HEK293 (cell line): ENCODE results near the gene TGM5.

Source experiments
- BCL11A ChIP-seq: fragments of 450-650 bp; formaldehyde crosslinking; IDR thresholded peaks from 2 replicates; pipeline ENCODE4 v1.5.1; 2016; ENCODE audit warnings: low read depth, missing biosample characterization, missing genetic modification characterization
- EGR2 ChIP-seq: fragments of 450-650 bp; formaldehyde crosslinking; IDR thresholded peaks from 2 replicates; pipeline ENCODE4 v1.5.1; 2016; ENCODE audit warnings: low read depth, missing biosample characterization, missing genetic modification characterization
- GLIS1 ChIP-seq: fragments of 450-650 bp; formaldehyde crosslinking; IDR thresholded peaks from 2 replicates; pipeline ENCODE4 v1.5.1; 2016; ENCODE audit warnings: missing biosample characterization, missing genetic modification characterization
- MYNN ChIP-seq: fragments of 450-650 bp; formaldehyde crosslinking; IDR thresholded peaks from 2 replicates; pipeline ENCODE4 v1.5.1; 2016; ENCODE audit warnings: missing biosample characterization, missing genetic modification characterization, borderline replicate concordance
- YY1 ChIP-seq: fragments of 450-650 bp; formaldehyde crosslinking; IDR thresholded peaks from 2 replicates; pipeline ENCODE4 v1.5.1; 2018; ENCODE audit warnings: missing biosample characterization, missing genetic modification characterization
- ZFP41 ChIP-seq: fragments of 450-650 bp; formaldehyde crosslinking; IDR thresholded peaks from 2 replicates; pipeline ENCODE4 v1.5.1; 2016; ENCODE audit warnings: missing biosample characterization, missing genetic modification characterization, borderline replicate concordance
- ZNF274 ChIP-seq, 2 experiments: fragments of 200-500 bp in 1 of 2; fragments of 450-650 bp in 1 of 2; sonication (Bioruptor generic) in 1 of 2; formaldehyde crosslinking in 1 of 2; IDR thresholded peaks; 2 replicates each; pipeline versions ENCODE4 v1.5.1 to v1.6.1; 2014 to 2016; ENCODE audit warnings: borderline replicate concordance in 1 of 2, inconsistent platforms in 1 of 2, low read length in 1 of 2, missing biosample characterization in 1 of 2, missing genetic modification characterization in 1 of 2
- ZNF292 ChIP-seq: fragments of 450-650 bp; formaldehyde crosslinking; IDR thresholded peaks from 2 replicates; pipeline ENCODE4 v1.5.1; 2016; ENCODE audit warnings: low read depth, missing biosample characterization, missing genetic modification characterization, borderline replicate concordance
- ZNF335 ChIP-seq: fragments of 450-650 bp; formaldehyde crosslinking; conservative IDR thresholded peaks from 2 replicates; pipeline ENCODE4 v1.5.1; 2016; ENCODE audit warnings: missing biosample characterization, missing genetic modification characterization
- ZNF560 ChIP-seq: fragments of 450-650 bp; formaldehyde crosslinking; IDR thresholded peaks from 2 replicates; pipeline ENCODE4 v1.5.1; 2017; ENCODE audit warnings: missing biosample characterization, missing genetic modification characterization, borderline replicate concordance
- TF ChIP-seq, protein P1 (sequence below): fragments of 450-650 bp; formaldehyde crosslinking; IDR thresholded peaks from 2 replicates; pipeline ENCODE4 v1.5.1; 2016; ENCODE audit warnings: missing biosample characterization, missing genetic modification characterization
- TF ChIP-seq, protein P2 (sequence below): fragments of 450-650 bp; formaldehyde crosslinking; IDR thresholded peaks from 2 replicates; pipeline ENCODE4 v1.5.1; 2016; ENCODE audit warnings: missing biosample characterization, missing genetic modification characterization

DNA sequence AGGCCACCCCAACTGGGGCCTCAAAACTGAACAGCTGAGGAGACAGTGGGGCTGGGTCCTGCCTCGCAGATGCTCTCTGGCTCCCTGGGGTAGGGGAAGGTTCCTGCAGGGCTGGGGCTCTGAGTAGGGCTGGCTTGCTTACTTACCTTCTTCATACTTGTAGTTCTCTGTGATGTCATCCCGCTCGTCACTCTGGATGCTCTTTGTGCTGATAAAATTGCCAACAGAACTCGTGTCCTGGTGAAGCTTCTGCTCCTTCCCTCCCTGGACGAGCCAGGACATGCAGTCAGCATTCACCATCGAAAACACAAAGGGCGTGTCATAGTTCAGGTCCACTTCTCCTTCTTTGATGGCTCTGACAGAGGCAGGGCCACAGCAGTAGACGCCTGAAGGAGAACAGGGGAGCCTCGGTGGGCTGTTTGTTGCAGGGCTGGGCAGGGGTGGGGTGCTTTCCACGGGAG, 28.0 kb downstream of the TGM5 start:
- TF ChIP-seq, protein P1, sequence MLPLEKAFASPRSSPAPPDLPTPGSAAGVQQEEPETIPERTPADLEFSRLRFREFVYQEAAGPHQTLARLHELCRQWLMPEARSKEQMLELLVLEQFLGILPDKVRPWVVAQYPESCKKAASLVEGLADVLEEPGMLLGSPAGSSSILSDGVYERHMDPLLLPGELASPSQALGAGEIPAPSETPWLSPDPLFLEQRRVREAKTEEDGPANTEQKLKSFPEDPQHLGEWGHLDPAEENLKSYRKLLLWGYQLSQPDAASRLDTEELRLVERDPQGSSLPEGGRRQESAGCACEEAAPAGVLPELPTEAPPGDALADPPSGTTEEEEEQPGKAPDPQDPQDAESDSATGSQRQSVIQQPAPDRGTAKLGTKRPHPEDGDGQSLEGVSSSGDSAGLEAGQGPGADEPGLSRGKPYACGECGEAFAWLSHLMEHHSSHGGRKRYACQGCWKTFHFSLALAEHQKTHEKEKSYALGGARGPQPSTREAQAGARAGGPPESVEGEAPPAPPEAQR (tag by site-specific recombination), result no peak
- TF ChIP-seq ZNF274 (IDR thresholded peaks at IDR 0.05; ENCODE audit: low read length) (no peak), ZNF274 (tag by site-specific recombination; IDR thresholded peaks at IDR 0.05; ENCODE audit: borderline replicate concordance) (no peak), MYNN (tag by site-specific recombination) (no peak), ZFP41 (tag by site-specific recombination) (no peak), ZNF292 (tag by site-specific recombination) (no peak), BCL11A (no peak), EGR2 (tag by site-specific recombination) (no peak), ZNF335 (tag by site-specific recombination) (no peak), ZNF560 (tag by site-specific recombination) (no peak), YY1 (tag by site-specific recombination) (no peak), GLIS1 (tag by site-specific recombination) (no peak)
- TF ChIP-seq, protein P2, sequence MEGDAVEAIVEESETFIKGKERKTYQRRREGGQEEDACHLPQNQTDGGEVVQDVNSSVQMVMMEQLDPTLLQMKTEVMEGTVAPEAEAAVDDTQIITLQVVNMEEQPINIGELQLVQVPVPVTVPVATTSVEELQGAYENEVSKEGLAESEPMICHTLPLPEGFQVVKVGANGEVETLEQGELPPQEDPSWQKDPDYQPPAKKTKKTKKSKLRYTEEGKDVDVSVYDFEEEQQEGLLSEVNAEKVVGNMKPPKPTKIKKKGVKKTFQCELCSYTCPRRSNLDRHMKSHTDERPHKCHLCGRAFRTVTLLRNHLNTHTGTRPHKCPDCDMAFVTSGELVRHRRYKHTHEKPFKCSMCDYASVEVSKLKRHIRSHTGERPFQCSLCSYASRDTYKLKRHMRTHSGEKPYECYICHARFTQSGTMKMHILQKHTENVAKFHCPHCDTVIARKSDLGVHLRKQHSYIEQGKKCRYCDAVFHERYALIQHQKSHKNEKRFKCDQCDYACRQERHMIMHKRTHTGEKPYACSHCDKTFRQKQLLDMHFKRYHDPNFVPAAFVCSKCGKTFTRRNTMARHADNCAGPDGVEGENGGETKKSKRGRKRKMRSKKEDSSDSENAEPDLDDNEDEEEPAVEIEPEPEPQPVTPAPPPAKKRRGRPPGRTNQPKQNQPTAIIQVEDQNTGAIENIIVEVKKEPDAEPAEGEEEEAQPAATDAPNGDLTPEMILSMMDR (tag by site-specific recombination), result no peak
